ENCODE results near the gene PRXL2B. TPM values are rescaled to one million over a fixed set of nuclear protein-coding genes. Genes with fewer than 3 reads are reported as not detected.

Gene PRXL2B
- total RNA-seq, 2 donors from 2014 or later, result 20.3 to 25.8 TPM

DNA sequence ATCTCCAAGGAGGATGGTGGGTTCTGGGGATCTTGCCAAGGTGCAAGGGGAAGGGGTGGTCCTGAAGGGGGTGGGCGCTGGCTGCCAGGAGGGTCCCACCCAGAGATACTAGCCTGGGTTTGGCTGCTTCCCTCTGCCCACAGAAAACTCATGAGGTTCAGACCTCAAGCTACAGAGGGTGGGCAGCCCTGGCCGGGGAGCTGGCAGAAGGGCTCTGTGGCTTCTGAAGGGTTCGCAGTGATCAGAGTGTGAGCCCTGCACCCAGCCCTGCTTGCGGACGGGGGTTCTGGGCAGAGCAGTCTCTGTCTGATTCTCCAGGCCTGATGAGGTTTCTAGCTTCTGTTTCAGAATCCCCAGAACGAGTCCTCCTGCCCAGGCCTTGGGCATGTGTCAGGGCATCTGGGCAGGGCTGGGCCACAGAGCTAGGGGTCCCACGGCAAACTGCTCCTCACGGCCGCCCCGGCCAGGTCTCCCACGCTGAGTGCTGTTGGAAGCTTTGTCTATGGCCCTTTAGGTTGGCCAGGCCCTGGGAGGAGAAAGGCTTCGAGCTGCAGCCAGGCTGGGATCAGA is 46.9 kb downstream of the PRXL2B start:
- peaks cover 13% of the 10 kb centered on the region for H3K27me3 ChIP-seq (replicated peaks; ENCODE audit: insufficient read depth)
- TF ChIP-seq POLR2A (IDR thresholded peaks at IDR 0.05), result no peak
- intact Hi-C loops (cut with DNase I), result no loop called here
- no peaks in the 10 kb centered on the region for H3K9me3 ChIP-seq
- DNase-seq (ENCODE audit: low spot score), result no peak
- H3K36me3 ChIP-seq, result no peaks in the 10 kb centered on the region
- WGBS, result 72% methylated on average over 12 of the region's 12 CpGs
- no peaks in the 10 kb centered on the region for H3K4me1 ChIP-seq (replicated peaks)
- H3K4me3 ChIP-seq, result no peak overlapping the region
- no peak overlapping the region for H3K27ac ChIP-seq

GRCh38 chr1:2633936-2634491 is 47.4 kb downstream of the PRXL2B start:
- WGBS, result 42% methylated on average over 7 of the region's 8 CpGs
- Histone ChIP-seq H3K36me3 (no peaks in the 10 kb centered on the region), H3K4me1 (replicated peaks) (no peaks in the 10 kb centered on the region), H3K9me3 (no peaks in the 10 kb centered on the region), H3K27ac (no peak overlapping the region), H3K4me3 (no peak overlapping the region), H3K27me3 (replicated peaks; ENCODE audit: insufficient read depth) (peaks cover 7% of the 10 kb centered on the region)
- no peak for TF ChIP-seq POLR2A (IDR thresholded peaks at IDR 0.05)
- intact Hi-C loops (cut with DNase I), result no loop called here
- DNase-seq (ENCODE audit: low spot score), result no peak

DNA sequence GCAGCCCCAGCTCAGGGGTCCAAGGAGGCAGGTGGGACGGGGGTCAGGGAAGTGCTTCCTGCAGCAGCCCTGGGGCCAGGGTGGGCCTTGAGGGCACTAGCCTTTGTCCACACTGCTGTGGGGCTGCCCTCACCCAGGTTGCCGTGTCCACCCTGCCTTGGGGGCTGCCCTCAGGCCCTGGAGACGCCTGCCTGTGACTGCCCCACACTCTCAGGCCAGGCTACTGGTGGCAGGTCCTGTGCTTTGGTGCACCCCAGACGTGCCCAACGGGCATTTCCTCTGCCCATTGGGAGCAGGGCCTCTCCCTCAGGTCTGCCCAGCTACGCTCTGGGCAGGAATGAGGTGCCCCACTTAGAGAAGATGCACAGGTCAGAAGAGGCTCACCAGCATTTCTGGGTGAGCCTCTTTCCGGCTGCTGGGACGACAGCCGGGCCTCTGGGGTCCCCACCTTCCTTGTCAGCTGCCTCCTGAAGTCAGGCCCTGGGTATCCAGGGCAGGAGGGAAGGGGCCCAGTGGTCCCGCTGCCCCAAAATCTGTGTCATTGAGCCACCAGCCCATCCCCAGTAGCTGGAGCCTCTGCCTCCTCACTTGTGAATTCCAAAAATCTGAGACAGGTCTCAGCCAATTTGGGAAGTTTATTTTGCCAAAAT is 48.9 kb downstream of the PRXL2B start:
- WGBS, result 74% methylated on average over 10 of the region's 10 CpGs
- Histone ChIP-seq H3K27me3 (replicated peaks; ENCODE audit: insufficient read depth) (peaks cover 3% of the 10 kb centered on the region), H3K36me3 (no peaks in the 10 kb centered on the region), H3K4me3 (no peak overlapping the region), H3K27ac (no peak overlapping the region), H3K4me1 (replicated peaks) (no peaks in the 10 kb centered on the region), H3K9me3 (no peaks in the 10 kb centered on the region)
- TF ChIP-seq POLR2A (IDR thresholded peaks at IDR 0.05), result no peak
- TF ChIP-seq CTCF (IDR thresholded peaks at IDR 0.05), result no peak
- no peak for TF ChIP-seq POLR2AphosphoS5 (IDR thresholded peaks at IDR 0.05)
- DNase-seq (ENCODE audit: low spot score), result no peak
- intact Hi-C loops (cut with DNase I), result no loop called here

DNA sequence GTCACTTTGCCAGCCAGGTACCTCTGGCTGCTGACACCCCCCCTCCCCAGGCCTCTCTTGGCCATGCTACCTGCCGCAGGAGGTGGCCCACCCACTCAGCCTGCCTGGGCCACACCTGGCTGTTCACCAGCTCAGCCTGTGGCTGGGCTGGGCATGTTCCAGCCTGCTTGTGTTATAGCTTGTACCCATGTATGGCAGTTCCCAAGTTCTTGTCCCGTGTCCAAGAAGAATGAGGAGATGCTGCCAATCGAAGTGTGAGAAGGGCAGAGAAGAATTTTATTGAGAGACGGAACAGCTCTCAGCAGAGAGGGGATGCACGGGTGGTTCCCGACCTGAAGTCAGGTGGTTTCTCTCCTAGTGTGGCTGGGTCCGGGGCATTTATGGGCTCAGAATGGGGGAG is 50.2 kb downstream of the PRXL2B start:
- Histone ChIP-seq H3K27me3 (replicated peaks; ENCODE audit: insufficient read depth) (peaks cover 3% of the 10 kb centered on the region), H3K4me3 (no peak overlapping the region), H3K27ac (no peak overlapping the region), H3K4me1 (replicated peaks) (peaks cover 2% of the 10 kb centered on the region), H3K36me3 (no peaks in the 10 kb centered on the region), H3K9me3 (no peaks in the 10 kb centered on the region)
- WGBS, result 25% methylated on average over 7 of the region's 7 CpGs
- TF ChIP-seq POLR2A (IDR thresholded peaks at IDR 0.05) (no peak), POLR2AphosphoS5 (IDR thresholded peaks at IDR 0.05) (no peak), CTCF (IDR thresholded peaks at IDR 0.05) (no peak)
- no peak for DNase-seq (ENCODE audit: low spot score)
- intact Hi-C loops (cut with DNase I), result no loop called here

GRCh38 chr1:2637442-2638145 is 51.0 kb downstream of the PRXL2B start:
- TF ChIP-seq POLR2A (IDR thresholded peaks at IDR 0.05) (no peak), POLR2AphosphoS5 (IDR thresholded peaks at IDR 0.05) (no peak), CTCF (IDR thresholded peaks at IDR 0.05) (no peak)
- no peaks in the 10 kb centered on the region for H3K36me3 ChIP-seq
- H3K27ac ChIP-seq, result no peak overlapping the region
- no peaks in the 10 kb centered on the region for H3K9me3 ChIP-seq
- WGBS, result 66% methylated on average over 10 of the region's 10 CpGs
- no peak overlapping the region for H3K4me3 ChIP-seq
- intact Hi-C loops (cut with DNase I), result no loop called here
- no peak for DNase-seq (ENCODE audit: low spot score)
- H3K4me1 ChIP-seq (replicated peaks), result peaks cover 5% of the 10 kb centered on the region
- H3K27me3 ChIP-seq (replicated peaks; ENCODE audit: insufficient read depth), result peaks cover 3% of the 10 kb centered on the region
